Fibroblast of skin of right quadriceps (primary cell): Measurements from ENCODE around the gene COPS9.

ENCODE experiments used
- DNase-seq: peaks from one replicate; pipeline ENCODE4 v3.0.0-alpha.2; 2013

The COPS9 gene

DNA sequence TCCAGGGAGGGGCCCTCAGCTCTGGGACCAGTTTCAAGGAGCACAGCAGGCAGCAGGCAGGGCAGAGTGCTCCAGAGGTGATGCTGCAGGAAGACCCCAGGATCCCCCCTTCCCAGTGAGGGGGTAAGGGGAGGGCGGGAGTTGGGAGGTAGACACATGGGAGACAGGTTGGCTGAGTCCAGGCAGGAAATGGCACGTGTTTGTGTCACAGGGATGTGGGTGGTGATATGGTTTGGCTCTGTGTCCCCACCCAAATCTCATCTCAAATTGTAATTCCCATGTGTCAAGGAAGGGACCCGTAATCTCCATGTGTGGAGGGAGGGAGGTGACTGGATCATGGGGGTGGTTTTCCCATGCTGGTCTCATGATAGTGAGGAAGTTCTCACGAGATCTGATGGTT, 29.6 kb upstream of the COPS9 start:
- DNase-seq, result no peak

- no peak for DNase-seq
Observed at GRCh38 chr2:240165034-240165433, 28.9 kb upstream of the COPS9 start.

DNA sequence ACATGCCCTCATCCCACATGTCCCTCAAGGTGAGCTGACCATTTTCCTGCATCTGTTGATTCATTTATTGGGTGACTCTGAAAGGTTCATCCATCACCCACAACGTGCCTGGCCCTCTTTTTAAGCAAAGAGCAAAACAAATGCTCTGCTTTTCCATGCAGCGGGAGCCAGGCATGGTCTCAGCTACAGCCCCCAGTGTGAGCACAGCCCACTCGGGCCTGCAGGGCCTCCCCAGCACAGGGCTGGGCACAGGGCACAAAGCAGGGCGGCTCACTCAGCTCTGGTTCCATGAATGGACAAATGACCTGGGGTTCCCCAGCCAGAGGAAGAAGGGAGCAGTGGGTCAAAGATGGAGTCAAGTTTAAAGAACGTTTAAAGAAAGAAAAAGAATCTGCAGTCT, 28.5 kb upstream of the COPS9 start:
- no peak for DNase-seq

DNA sequence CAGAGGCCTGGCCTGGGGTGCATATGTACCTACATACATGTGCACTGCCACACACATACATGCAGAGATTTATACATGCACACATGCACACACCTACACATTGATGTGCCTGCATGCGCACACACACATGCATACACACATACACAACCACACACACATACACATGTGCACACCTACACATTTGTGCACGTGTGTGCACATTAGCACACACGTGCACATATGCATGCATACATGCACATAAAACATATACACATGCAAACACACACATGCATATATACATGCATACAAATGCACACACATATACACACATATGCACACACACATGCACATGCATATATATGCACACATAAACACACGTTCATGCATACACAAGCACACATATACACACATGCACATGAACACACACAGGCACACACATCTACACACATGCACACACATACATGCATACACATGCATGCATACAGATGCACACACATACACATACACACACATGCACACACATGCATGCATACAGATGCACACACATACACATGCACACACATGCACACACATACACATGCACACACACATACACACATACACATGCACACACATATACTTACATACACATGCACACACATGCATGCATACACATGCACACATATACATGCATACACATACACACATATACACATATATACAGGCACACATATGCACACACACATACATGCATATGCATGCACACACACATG, 27.9 kb upstream of the COPS9 start:
- DNase-seq, result no peak

- DNase-seq, result no peak
Observed at GRCh38 chr2:240162939-240163714, 27.0 kb upstream of the COPS9 start.

GRCh38 chr2:240162531-240162930, 26.4 kb upstream of the COPS9 start:
- no peak for DNase-seq

GRCh38 chr2:240162032-240162431, 25.9 kb upstream of the COPS9 start:
- no peak for DNase-seq

- DNase-seq, result no peak
Observed at GRCh38 chr2:240161087-240161750, 25.1 kb upstream of the COPS9 start.

- no peak for DNase-seq
Observed at GRCh38 chr2:240160291-240161086, 24.4 kb upstream of the COPS9 start.

DNA sequence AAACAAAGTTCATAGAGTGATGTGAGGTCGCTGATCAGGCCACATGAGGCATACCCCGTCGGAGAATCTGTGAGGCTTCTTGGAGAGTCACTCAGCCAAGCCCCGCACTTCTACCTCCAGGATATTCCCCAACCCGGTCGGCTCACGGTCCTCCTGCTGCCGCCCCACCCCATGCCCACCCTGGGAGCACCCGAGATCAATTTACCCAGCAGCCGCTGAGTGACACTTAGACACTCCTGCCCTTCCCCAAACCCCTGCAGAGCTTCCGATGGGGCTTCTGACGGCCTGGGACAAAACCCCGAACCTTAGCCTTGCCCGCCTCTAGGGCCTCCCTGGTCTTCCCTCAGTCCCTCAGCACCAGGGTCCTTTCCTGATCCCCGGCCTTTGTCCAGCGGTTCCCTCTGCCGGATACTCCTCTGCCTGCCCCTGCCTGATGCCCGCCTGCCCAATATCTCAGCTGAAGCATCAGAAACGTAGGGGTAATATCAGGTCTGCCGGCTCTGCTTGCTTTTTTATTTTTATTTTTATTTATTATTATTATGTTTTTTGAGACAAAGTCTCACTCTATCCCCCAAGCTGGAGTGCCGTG, 23.2 kb upstream of the COPS9 start:
- DNase-seq, result no peak

- DNase-seq, result no peak
Observed at GRCh38 chr2:240157147-240157470, 21.0 kb upstream of the COPS9 start.

- no peak for DNase-seq
Observed at GRCh38 chr2:240156435-240157146, 20.5 kb upstream of the COPS9 start.

- DNase-seq, result no peak
Observed at GRCh38 chr2:240155745-240156390, 19.8 kb upstream of the COPS9 start.

GRCh38 chr2:240155048-240155744, 19.1 kb upstream of the COPS9 start:
- DNase-seq, result no peak

DNA sequence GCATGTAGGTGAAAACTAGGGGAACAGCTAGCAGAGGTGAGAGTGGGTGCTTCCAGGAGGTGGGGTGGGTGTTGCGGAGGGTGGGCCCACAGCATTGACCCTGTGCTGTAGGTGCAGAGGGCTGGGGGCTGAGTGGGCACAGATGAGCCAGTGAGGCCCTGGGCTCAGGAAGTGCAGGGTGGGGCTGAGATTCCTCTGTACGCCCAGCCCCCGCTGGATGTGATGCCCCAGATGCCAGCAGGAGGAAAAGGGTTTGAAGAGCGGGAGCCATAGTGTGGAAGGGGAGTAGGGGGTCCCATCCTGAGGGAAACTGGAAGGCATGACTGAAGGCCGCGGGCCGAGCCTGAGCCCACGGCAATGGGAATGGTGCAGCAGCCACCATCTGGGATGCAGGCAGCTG, 18.5 kb upstream of the COPS9 start:
- DNase-seq, result no peak

DNA sequence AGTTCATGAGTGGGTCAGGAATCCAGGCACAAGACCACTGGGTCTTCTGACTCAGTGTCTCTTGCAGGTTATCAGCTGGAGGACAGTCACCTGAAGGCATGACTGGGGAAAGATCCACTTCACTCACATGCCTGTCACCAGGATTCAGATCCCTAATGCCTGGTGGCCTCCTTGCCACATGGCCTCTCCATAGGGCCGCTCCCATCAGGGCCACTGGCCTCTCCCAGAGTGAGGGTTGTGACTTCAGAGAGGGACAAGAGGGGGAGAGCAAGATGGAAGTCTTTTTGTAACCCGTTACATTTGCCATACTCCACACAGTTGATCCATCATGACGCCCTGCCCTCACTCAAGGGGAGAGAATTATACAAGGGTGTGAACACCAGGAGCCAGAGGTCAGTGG, 17.3 kb upstream of the COPS9 start:
- no peak for DNase-seq

GRCh38 chr2:240151477-240152031, 15.4 kb upstream of the COPS9 start:
- DNase-seq, result no peak

GRCh38 chr2:240149943-240150784, 14.1 kb upstream of the COPS9 start:
- no peak for DNase-seq

DNA sequence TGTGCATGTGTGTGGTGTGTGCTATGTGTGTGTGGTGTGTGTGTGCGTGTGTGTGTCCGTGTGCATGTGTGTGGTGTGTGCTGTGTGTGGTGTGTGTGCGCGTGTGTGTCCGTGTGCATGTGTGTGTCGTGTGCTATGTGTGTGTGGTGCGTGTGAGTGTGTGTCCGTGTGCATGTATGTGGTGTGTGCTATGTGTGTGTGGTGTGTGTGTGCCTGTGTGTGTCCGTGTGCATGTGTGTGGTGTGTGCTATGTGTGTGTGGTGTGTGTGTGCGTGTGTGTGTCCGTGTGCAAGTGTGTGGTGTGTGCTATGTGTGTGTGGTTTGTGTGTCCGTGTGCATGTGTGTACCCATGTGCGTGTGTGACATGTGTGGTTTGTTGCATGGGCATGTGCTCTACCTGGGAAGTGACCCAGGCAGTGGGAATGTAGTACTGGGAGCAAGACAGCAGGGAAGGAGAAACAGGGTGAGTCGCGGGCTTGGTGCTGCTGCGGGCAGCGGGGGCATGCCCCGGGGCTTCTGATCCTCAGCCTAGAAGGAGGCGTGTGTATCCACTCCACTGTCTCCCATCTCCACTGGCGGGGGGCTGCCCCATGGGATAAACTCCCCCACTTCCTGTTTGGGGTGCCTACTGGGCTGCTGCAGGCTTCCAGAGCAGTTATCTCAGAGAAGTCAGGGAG, 11.9 kb upstream of the COPS9 start:
- no peak for DNase-seq
